Mucosa of descending colon (tissue), 3 donors: ENCODE results near the gene BIN2. TPM values are rescaled to one million over a fixed set of nuclear protein-coding genes. Genes with fewer than 3 reads are reported as not detected.
A peak's percentile ranks its signal among the peaks of the same experiment; 100 is the strongest.

ENCODE experiments used
- ATAC-seq: fragments of 200-7000 bp; cut with Tn5 transposase; one replicate; pipeline ENCODE4 v1.9.1; 2020; ENCODE audit warnings: mild to moderate bottlenecking, moderate library complexity
- DNase-seq, 3 donors: peaks; one replicate each; pipeline ENCODE4 v3.0.0-alpha.2; 2020
- H3K36me3 ChIP-seq: fragments of 200-600 bp; one replicate; pipeline ENCODE4 v1.8.0; 2021; ENCODE audit warnings: low read depth, mild to moderate bottlenecking
- H3K4me1 ChIP-seq: fragments of 200-600 bp; one replicate; pipeline ENCODE4 v1.8.0; 2021; ENCODE audit warnings: low read depth, mild to moderate bottlenecking
- H3K4me3 ChIP-seq: fragments of 200-600 bp; one replicate; pipeline ENCODE4 v1.8.0; 2021; ENCODE audit warnings: mild to moderate bottlenecking
- H3K9me3 ChIP-seq: fragments of 200-600 bp; one replicate; pipeline ENCODE4 v1.8.0; 2021; ENCODE audit warnings: mild to moderate bottlenecking
- CTCF ChIP-seq: fragments of 200-600 bp; IDR thresholded peaks from one replicate; pipeline ENCODE4 v1.8.0; 2022; ENCODE audit warnings: antibody characterized with exemption, mild to moderate bottlenecking
- intact Hi-C, 2 donors: fragments of 100-400 bp; cut with DNase I in 1 of 2; cut with micrococcal nuclease in 1 of 2; formaldehyde crosslinking; loops; one replicate each; pipeline versions ENCODE4 v1.11.0 to v1.11.1; 2022; cut with DNase I, micrococcal nuclease
- total RNA-seq, 3 donors: library from RNA; stranded (reverse); fragmentation: NEBNext Ultra II Directional in 2 of 3; extraction: Animal tissue kit (Norgen Biotek cat#: 25700) in 2 of 3; gene quantifications; one replicate each; pipeline versions ENCODE4 v1.2.1 to v1.2.4, GENCODE V29; 2021 to 2023
- donor health status: DM: no; HTN: no; CAD: no; lungs with moderate emphysema.
- donor health status: DM: no; HTN: no; CAD: no.
- donor health status: DM: no; HTN: yes; CAD: no.

Gene BIN2
- total RNA-seq, 3 donors from 2014 or later: 5.6 to 9.8 (median 7.3) TPM

- DNase-seq: peak; percentile 98 to 99 (median 98)
- ATAC-seq: peak; percentile 97
- Histone ChIP-seq H3K9me3 (no peaks in the 10 kb centered on the region), H3K36me3 (peaks cover 7% of the 10 kb centered on the region), H3K4me3 (peak within 1 kb of the TSS; percentile 100), H3K4me1 (peaks cover 15% of the 10 kb centered on the region)
- intact Hi-C loops: no loop called here
- no peak for TF ChIP-seq CTCF
These were observed 85.3 kb downstream of the BIN2 start, which contains the start of gene DAZAP2 for GRCh38 chr12:51238510-51239334. Gene DAZAP2 (plus strand): TSS chr12:51238826. CDS start chr12:51238908, 82 bp downstream.

DNA sequence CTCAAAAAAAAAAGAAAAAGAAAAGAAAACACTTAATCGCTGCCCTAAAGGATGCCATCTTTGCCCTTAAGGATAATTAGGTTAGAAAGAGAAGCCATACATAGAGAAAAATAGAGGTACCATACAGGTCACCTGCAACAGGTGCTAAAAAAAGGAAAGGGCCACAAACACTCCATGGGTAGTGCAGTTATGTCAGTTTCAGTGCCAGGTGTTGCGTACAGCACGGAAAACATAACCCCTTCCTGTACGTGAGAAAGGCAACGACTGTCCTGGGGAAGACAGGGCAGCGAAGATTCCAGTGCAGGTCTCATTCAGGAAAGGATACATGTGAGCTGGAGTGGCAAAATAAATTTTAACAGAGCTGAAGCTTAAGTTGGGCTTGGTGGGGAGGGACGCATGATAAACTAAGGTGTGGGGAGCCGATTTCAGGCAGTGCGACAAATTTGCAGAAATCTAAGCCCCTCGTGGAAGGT, 85.9 kb downstream of the BIN2 start:
- Histone ChIP-seq H3K9me3 (no peaks in the 10 kb centered on the region), H3K4me1 (peaks cover 15% of the 10 kb centered on the region), H3K4me3 (no peak overlapping the region), H3K36me3 (peaks cover 7% of the 10 kb centered on the region)
- peak; percentile 44 for ATAC-seq
- intact Hi-C loops: no loop called here
- TF ChIP-seq CTCF: no peak
- DNase-seq: peak in 1 of 3 donors; percentile 56

DNA sequence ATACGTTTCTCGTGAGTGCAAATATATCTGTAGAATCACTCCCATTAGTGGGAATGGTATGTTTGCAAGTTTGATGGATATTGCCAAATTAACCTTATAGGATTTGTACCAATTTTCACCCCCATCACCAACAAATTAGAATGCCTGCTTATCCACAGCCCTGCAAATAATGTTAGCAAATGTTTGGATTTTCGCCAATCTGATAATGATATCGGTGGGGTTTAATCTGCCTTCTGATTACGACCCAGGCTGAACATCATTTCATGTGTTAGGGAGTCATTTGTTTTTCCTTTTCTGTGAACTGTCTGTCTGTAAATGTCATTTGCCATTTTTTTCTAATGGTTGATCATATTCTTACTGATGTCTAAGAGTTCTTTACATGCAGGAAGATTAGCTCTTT, 89.4 kb downstream of the BIN2 start:
- no peak for TF ChIP-seq CTCF
- DNase-seq (no peak), ATAC-seq (no peak)
- Histone ChIP-seq H3K36me3 (no peaks in the 10 kb centered on the region), H3K9me3 (no peaks in the 10 kb centered on the region), H3K4me3 (no peak overlapping the region), H3K4me1 (no peaks in the 10 kb centered on the region)
- intact Hi-C loops: no loop called here

GRCh38 chr12:51232642-51233041, 91.3 kb downstream of the BIN2 start:
- Histone ChIP-seq H3K36me3 (no peaks in the 10 kb centered on the region), H3K4me3 (no peak overlapping the region), H3K9me3 (no peaks in the 10 kb centered on the region), H3K4me1 (no peaks in the 10 kb centered on the region)
- intact Hi-C loops: no loop called here
- ATAC-seq (no peak), DNase-seq (no peak)
- TF ChIP-seq CTCF: no peak

Other genes starting within 250 kb of the BIN2 start
- gene CSRNP2, start 240.6 kb downstream of the BIN2 start, total RNA-seq: 10 to 100 TPM; 16.8 to 29.5 (median 16.9) TPM
- gene TFCP2, start 151.0 kb downstream of the BIN2 start, total RNA-seq: 10 to 100 TPM; 28.3 to 31.4 (median 28.4) TPM
- gene POU6F1, start 106.1 kb downstream of the BIN2 start, total RNA-seq: 10 to 100 TPM in 1 of 3 donors, 1 to 10 TPM in 2; 3.9 to 21.4 (median 5.1) TPM
- gene DAZAP2, start 85.3 kb downstream of the BIN2 start, total RNA-seq: 100 to 1,000 TPM; 211 to 334 (median 329) TPM
- gene SMAGP, start 53.8 kb downstream of the BIN2 start, total RNA-seq: 10 to 100 TPM; 35.0 to 88.6 (median 85.6) TPM
- gene CELA1, start 22.5 kb upstream of the BIN2 start, total RNA-seq: not detected
- gene GALNT6, start 67.2 kb upstream of the BIN2 start, total RNA-seq: 10 to 100 TPM; 10.7 to 20.6 (median 17.9) TPM
- 1 to 10 TPM in 2 of 3 donors, under 1 TPM in 1; 0.84 to 1.8 (median 1.5) TPM for gene SLC4A8, start 100.7 kb upstream of the BIN2 start, total RNA-seq